GM20000 (cell line): ENCODE results near the gene PRSS2.
"Not testable (repeated sequence)": the region's sequence is repeated elsewhere in the genome, so short reads cannot be mapped to it uniquely, and the experiment has no call there.

Experiments used
- DNase-seq: peaks from one replicate; pipeline ENCODE4 v3.0.0; 2012; ENCODE audit warnings: low spot score
- CTCF ChIP-seq: IDR thresholded peaks from 2 replicates; pipeline ENCODE4 v1.5.1; 2012; ENCODE audit warnings: mild to moderate bottlenecking, control low read depth; ENCODE audit errors: extremely low read depth, missing control alignments

PRSS2 gene

GRCh38 chr7:142745091-142745635 is 25.6 kb upstream of the PRSS2 start:
- DNase-seq = no peak
- no peak for TF ChIP-seq CTCF

- DNase-seq = no peak
- TF ChIP-seq CTCF = no peak
Measured at GRCh38 chr7:142745745-142746144, 25.0 kb upstream of the PRSS2 start.

GRCh38 chr7:142746264-142746663 is 24.5 kb upstream of the PRSS2 start:
- no peak for DNase-seq
- TF ChIP-seq CTCF = no peak

GRCh38 chr7:142748410-142748809 is 22.4 kb upstream of the PRSS2 start:
- not testable (repeated sequence) for DNase-seq

- DNase-seq = no peak
- no peak for TF ChIP-seq CTCF
Measured at GRCh38 chr7:142749218-142749993, 21.4 kb upstream of the PRSS2 start, which contains the start of gene PRSS1. TSS of gene PRSS1 (plus strand) at chr7:142749472. CDS start at chr7:142749485, 13 bp downstream.

- no peak for DNase-seq
- TF ChIP-seq CTCF = no peak
Measured at GRCh38 chr7:142750321-142750938, 20.3 kb upstream of the PRSS2 start.

- DNase-seq = not testable (repeated sequence)
Measured at GRCh38 chr7:142751526-142752175, 19.1 kb upstream of the PRSS2 start.
